WTC11 (cell line): ENCODE measurements around the gene FRAT2.

Source experiments
- FOXK1 ChIP-seq: sonication (generic); formaldehyde crosslinking; IDR thresholded peaks from 2 replicates; pipeline ENCODE4 v1.8.0; 2022; ENCODE audit warnings: mild to moderate bottlenecking, moderate library complexity, missing genetic modification reagents
- NFATC4 ChIP-seq: fragments of 250-450 bp; sonication (Bioruptor Pico); IDR thresholded peaks from 2 replicates; pipeline ENCODE4 v1.9.0; 2021; ENCODE audit warnings: mild to moderate bottlenecking
- NFE2L1 ChIP-seq: sonication (generic); formaldehyde crosslinking; IDR thresholded peaks from 2 replicates; pipeline ENCODE4 v1.8.1; 2023; ENCODE audit warnings: missing genetic modification reagents
- NFYB ChIP-seq: sonication (generic); formaldehyde crosslinking; conservative IDR thresholded peaks from 2 replicates; pipeline ENCODE4 v1.8.0; 2022; ENCODE audit warnings: low read depth, missing genetic modification reagents
- SMAD4 ChIP-seq: sonication (generic); formaldehyde crosslinking; IDR thresholded peaks from 2 replicates; pipeline ENCODE4 v1.8.0; 2022; ENCODE audit warnings: mild to moderate bottlenecking, missing genetic modification reagents
- TF ChIP-seq, protein P1 (sequence below): sonication (generic); formaldehyde crosslinking; IDR thresholded peaks from 2 replicates; pipeline ENCODE4 v1.8.0; 2022; ENCODE audit warnings: mild to moderate bottlenecking, missing genetic modification reagents
- TF ChIP-seq, protein P2 (sequence below): fragments of 200-600 bp; IDR thresholded peaks from 2 replicates; pipeline ENCODE4 v1.8.0; 2022; ENCODE audit warnings: antibody characterized with exemption
- TF ChIP-seq, protein P3 (sequence below): sonication (generic); formaldehyde crosslinking; IDR thresholded peaks from 2 replicates; pipeline ENCODE4 v1.8.1; 2023; ENCODE audit warnings: mild to moderate bottlenecking, moderate library complexity, missing genetic modification reagents
- TF ChIP-seq, protein P4 (sequence below): sonication (generic); formaldehyde crosslinking; IDR thresholded peaks from 2 replicates; pipeline ENCODE4 v1.8.0; 2022; ENCODE audit warnings: mild to moderate bottlenecking, missing genetic modification reagents

DNA sequence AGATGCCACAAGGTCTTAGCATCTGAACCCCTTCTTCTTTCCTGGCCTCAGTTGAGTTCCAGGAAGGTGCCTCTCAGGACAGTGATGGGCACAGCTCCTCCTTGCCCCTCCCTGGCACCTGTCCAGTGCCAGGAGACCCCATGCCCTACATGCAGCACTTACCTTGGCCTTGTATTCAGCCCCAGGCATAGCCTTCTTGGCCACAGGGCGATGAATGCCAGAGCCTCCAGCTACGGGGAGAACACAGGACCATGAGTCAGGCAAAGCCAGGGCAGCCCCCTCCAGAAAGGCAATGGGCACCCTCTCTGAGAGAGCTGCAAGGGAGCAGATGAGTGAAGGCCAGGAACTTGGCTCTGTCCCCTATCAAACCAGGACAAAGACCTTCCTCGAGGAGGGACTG, 24.3 kb upstream of the FRAT2 start:
- TF ChIP-seq, protein P1, sequence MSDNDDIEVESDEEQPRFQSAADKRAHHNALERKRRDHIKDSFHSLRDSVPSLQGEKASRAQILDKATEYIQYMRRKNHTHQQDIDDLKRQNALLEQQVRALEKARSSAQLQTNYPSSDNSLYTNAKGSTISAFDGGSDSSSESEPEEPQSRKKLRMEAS (CRISPR knock-in tag), result no peak
- TF ChIP-seq NFE2L1 (CRISPR knock-in tag) (no peak), NFYB (CRISPR knock-in tag) (no peak), NFATC4 (CRISPR knock-in tag) (no peak), SMAD4 (no peak), FOXK1 (CRISPR knock-in tag) (no peak)
- TF ChIP-seq, protein P2, sequence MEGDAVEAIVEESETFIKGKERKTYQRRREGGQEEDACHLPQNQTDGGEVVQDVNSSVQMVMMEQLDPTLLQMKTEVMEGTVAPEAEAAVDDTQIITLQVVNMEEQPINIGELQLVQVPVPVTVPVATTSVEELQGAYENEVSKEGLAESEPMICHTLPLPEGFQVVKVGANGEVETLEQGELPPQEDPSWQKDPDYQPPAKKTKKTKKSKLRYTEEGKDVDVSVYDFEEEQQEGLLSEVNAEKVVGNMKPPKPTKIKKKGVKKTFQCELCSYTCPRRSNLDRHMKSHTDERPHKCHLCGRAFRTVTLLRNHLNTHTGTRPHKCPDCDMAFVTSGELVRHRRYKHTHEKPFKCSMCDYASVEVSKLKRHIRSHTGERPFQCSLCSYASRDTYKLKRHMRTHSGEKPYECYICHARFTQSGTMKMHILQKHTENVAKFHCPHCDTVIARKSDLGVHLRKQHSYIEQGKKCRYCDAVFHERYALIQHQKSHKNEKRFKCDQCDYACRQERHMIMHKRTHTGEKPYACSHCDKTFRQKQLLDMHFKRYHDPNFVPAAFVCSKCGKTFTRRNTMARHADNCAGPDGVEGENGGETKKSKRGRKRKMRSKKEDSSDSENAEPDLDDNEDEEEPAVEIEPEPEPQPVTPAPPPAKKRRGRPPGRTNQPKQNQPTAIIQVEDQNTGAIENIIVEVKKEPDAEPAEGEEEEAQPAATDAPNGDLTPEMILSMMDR, result no peak
- TF ChIP-seq, protein P3, sequence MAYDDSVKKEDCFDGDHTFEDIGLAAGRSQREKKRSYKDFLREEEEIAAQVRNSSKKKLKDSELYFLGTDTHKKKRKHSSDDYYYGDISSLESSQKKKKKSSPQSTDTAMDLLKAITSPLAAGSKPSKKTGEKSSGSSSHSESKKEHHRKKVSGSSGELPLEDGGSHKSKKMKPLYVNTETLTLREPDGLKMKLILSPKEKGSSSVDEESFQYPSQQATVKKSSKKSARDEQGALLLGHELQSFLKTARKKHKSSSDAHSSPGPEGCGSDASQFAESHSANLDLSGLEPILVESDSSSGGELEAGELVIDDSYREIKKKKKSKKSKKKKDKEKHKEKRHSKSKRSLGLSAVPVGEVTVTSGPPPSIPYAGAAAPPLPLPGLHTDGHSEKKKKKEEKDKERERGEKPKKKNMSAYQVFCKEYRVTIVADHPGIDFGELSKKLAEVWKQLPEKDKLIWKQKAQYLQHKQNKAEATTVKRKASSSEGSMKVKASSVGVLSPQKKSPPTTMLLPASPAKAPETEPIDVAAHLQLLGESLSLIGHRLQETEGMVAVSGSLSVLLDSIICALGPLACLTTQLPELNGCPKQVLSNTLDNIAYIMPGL (CRISPR knock-in tag), result no peak
- TF ChIP-seq, protein P4, sequence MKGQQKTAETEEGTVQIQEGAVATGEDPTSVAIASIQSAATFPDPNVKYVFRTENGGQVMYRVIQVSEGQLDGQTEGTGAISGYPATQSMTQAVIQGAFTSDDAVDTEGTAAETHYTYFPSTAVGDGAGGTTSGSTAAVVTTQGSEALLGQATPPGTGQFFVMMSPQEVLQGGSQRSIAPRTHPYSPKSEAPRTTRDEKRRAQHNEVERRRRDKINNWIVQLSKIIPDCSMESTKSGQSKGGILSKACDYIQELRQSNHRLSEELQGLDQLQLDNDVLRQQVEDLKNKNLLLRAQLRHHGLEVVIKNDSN (CRISPR knock-in tag), result no peak
